CD14-positive monocyte (primary cell): ENCODE data around the gene WBP1. TPM values are rescaled to one million over a fixed set of nuclear protein-coding genes. Genes with fewer than 3 reads are reported as not detected.

Source experiments
- DNase-seq, 3 donors: peaks; one replicate each; pipeline ENCODE4 v3.0.0-alpha.2; 2011 to 2022
- H2AFZ ChIP-seq: 2 replicates; pipeline ENCODE4 v1.6.0; 2012; ENCODE audit warnings: mild to moderate bottlenecking, low read depth, low read length, inconsistent platforms; ENCODE audit not compliant: insufficient read depth, poor library complexity, severe bottlenecking
- H3K27ac ChIP-seq, 2 donors: 1 replicate in 1 of 2; 2 replicates in 1 of 2; pipeline ENCODE4 v1.5.1; 2012 to 2013; ENCODE audit warnings: low read length in 2 of 2, control low read depth in 1 of 2, inconsistent platforms in 1 of 2, low read depth in 1 of 2, mild to moderate bottlenecking in 1 of 2
- H3K27me3 ChIP-seq, 2 donors: one replicate each; pipeline versions ENCODE4 v1.6.0 to v1.6.1; 2011 to 2013; ENCODE audit warnings: low read length in 2 of 2; ENCODE audit not compliant: control insufficient read depth in 2 of 2, insufficient read depth in 2 of 2
- H3K36me3 ChIP-seq, 2 donors: replicated peaks in 1 of 2; 1 replicate in 1 of 2; 2 replicates in 1 of 2; pipeline versions ENCODE4 v1.5.1 to v1.6.1; 2012 to 2013; ENCODE audit warnings: low read length in 2 of 2, control low read depth in 1 of 2, inconsistent platforms in 1 of 2, mild to moderate bottlenecking in 1 of 2; ENCODE audit not compliant: insufficient read depth in 2 of 2, control insufficient read depth in 1 of 2
- H3K4me1 ChIP-seq, 2 donors: 1 replicate in 1 of 2; 2 replicates in 1 of 2; pipeline versions ENCODE4 v1.5.1 to v1.6.1; 2012 to 2013; ENCODE audit warnings: low read length in 2 of 2, control low read depth in 1 of 2, inconsistent platforms in 1 of 2, mild to moderate bottlenecking in 1 of 2, moderate library complexity in 1 of 2; ENCODE audit not compliant: insufficient read depth in 2 of 2, control insufficient read depth in 1 of 2
- H3K4me2 ChIP-seq: replicated peaks from 2 replicates; pipeline ENCODE3; 2012; ENCODE audit warnings: low read length, moderate library complexity, mild to moderate bottlenecking; ENCODE audit not compliant: poor library complexity, severe bottlenecking; ENCODE audit errors: extremely low read depth
- H3K4me3 ChIP-seq, 3 experiments: fragments of 200-600 bp in 1 of 3; sonication (generic) in 1 of 3; replicated peaks in 1 of 3; 1 replicate in 2 of 3; 2 replicates in 1 of 3; pipeline ENCODE4 v1.5.1; 2011 to 2013; ENCODE audit warnings: low read length in 3 of 3, mild to moderate bottlenecking in 3 of 3, control low read depth in 2 of 3, low read depth in 2 of 3, inconsistent platforms in 1 of 3, moderate library complexity in 1 of 3
- H3K79me2 ChIP-seq: 2 replicates; pipeline ENCODE4 v1.6.0; 2012; ENCODE audit warnings: mild to moderate bottlenecking, control low read depth, inconsistent platforms, low read length, moderate library complexity; ENCODE audit not compliant: insufficient read depth
- H3K9ac ChIP-seq: 2 replicates; pipeline ENCODE4 v1.6.0; 2017; ENCODE audit warnings: low read length, mild to moderate bottlenecking; ENCODE audit not compliant: insufficient read depth, poor library complexity, severe bottlenecking
- H3K9me3 ChIP-seq, 2 donors: replicated peaks in 1 of 2; 1 replicate in 1 of 2; 2 replicates in 1 of 2; pipeline versions ENCODE4 v1.5.1 to v1.6.1; 2012 to 2013; ENCODE audit warnings: low read length in 2 of 2, control low read depth in 1 of 2; ENCODE audit not compliant: control insufficient read depth in 1 of 2, insufficient read depth in 1 of 2
- H4K20me1 ChIP-seq: 2 replicates; pipeline ENCODE4 v1.6.0; 2012; ENCODE audit warnings: mild to moderate bottlenecking, low read length, control low read depth, moderate library complexity; ENCODE audit not compliant: insufficient read depth
- H3K27ac Mint-ChIP-seq, 7 donors: one replicate each; pipeline ENCODE4 v1.8.0; 2020; ENCODE audit warnings: mild to moderate bottlenecking in 7 of 7, mixed read lengths in 7 of 7, moderate library complexity in 6 of 7, inconsistent platforms in 2 of 7
- H3K27me3 Mint-ChIP-seq, 3 donors: one replicate each; pipeline ENCODE4 v1.8.0; 2021 to 2022; ENCODE audit warnings: low read depth in 3 of 3, mild to moderate bottlenecking in 3 of 3, mixed read lengths in 3 of 3, moderate library complexity in 3 of 3, inconsistent platforms in 1 of 3
- H3K36me3 Mint-ChIP-seq, 2 donors: one replicate each; pipeline ENCODE4 v1.8.0; 2020; ENCODE audit warnings: mixed read lengths in 2 of 2, inconsistent platforms in 1 of 2, mild to moderate bottlenecking in 1 of 2
- H3K4me1 Mint-ChIP-seq: one replicate; pipeline ENCODE4 v1.8.0; 2020; ENCODE audit warnings: mild to moderate bottlenecking, mixed read lengths
- H3K4me3 Mint-ChIP-seq, 2 donors: one replicate each; pipeline ENCODE4 v1.8.0; 2020; ENCODE audit warnings: mild to moderate bottlenecking in 2 of 2, mixed read lengths in 2 of 2, moderate library complexity in 1 of 2
- H3K9me3 Mint-ChIP-seq, 7 donors: one replicate each; pipeline ENCODE4 v1.8.0; 2020 to 2022; ENCODE audit warnings: mixed read lengths in 7 of 7, mild to moderate bottlenecking in 6 of 7, moderate library complexity in 6 of 7, inconsistent platforms in 2 of 7
- WGBS: methylation state at CpG from one replicate; pipeline ENCODE4 v1.1.5; 2013; ENCODE audit warnings: missing lambda C conversion rate; ENCODE audit not compliant: insufficient coverage; 5-methylcytosine and 5-hydroxymethylcytosine counted together
- intact Hi-C, 2 donors: fragments of 100-400 bp; cut with micrococcal nuclease; formaldehyde crosslinking; loops; one replicate each; pipeline versions ENCODE4 v1.15.0 to v1.15.1; 2023
- polyA plus RNA-seq, 3 donors: library from polyadenylated mRNA; depleted of rRNA in 1 of 3; unstranded in 2 of 3; stranded (reverse) in 1 of 3; fragments of 300-500 nt in 2 of 3; fragments of >200 nt in 1 of 3; fragmentation: Illumina TruSeq in 2 of 3; gene quantifications; 1 replicate in 2 of 3; 2 replicates in 1 of 3; pipeline ENCODE4 v1.2.3, GENCODE V29; 2012 to 2021
- TF ChIP-seq, protein P1 (sequence below): fragments of 200-600 bp; IDR thresholded peaks from one replicate; pipeline ENCODE4 v1.8.0; 2022; ENCODE audit warnings: antibody characterized with exemption, mild to moderate bottlenecking

WBP1 gene
- polyA plus RNA-seq, 3 donors, result 23.9 to 109 (median 31.0) TPM

- H3K4me3 ChIP-seq, result peak overlapping the region; percentile 33 to 75 (median 54)
- H3K36me3 ChIP-seq, result no peaks in the 10 kb centered on the region
- H3K27me3 ChIP-seq, result peaks cover 0 to 19% of the 10 kb centered on the region in 2 donors
- H2AFZ ChIP-seq, result peak overlapping the region; percentile 84
- peak overlapping the region; percentile 55 for H3K9ac ChIP-seq
- WGBS, result 45% methylated on average over 29 of the region's 35 CpGs
- peaks cover 48% of the 10 kb centered on the region for H3K4me1 Mint-ChIP-seq
- peaks cover 13 to 25% (median 20%) of the 10 kb centered on the region in 3 donors for H3K27me3 Mint-ChIP-seq
- H3K79me2 ChIP-seq, result no peaks in the 10 kb centered on the region
- no peaks in the 10 kb centered on the region for H3K9me3 ChIP-seq
- peaks cover 0 to 4% (median 0%) of the 10 kb centered on the region in 7 donors for H3K9me3 Mint-ChIP-seq
- TF ChIP-seq, protein P1, sequence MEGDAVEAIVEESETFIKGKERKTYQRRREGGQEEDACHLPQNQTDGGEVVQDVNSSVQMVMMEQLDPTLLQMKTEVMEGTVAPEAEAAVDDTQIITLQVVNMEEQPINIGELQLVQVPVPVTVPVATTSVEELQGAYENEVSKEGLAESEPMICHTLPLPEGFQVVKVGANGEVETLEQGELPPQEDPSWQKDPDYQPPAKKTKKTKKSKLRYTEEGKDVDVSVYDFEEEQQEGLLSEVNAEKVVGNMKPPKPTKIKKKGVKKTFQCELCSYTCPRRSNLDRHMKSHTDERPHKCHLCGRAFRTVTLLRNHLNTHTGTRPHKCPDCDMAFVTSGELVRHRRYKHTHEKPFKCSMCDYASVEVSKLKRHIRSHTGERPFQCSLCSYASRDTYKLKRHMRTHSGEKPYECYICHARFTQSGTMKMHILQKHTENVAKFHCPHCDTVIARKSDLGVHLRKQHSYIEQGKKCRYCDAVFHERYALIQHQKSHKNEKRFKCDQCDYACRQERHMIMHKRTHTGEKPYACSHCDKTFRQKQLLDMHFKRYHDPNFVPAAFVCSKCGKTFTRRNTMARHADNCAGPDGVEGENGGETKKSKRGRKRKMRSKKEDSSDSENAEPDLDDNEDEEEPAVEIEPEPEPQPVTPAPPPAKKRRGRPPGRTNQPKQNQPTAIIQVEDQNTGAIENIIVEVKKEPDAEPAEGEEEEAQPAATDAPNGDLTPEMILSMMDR, result no peak
- H3K27ac ChIP-seq, result no peak overlapping the region
- no peaks in the 10 kb centered on the region for H4K20me1 ChIP-seq
- peaks cover 47 to 52% of the 10 kb centered on the region in 2 donors for H3K4me1 ChIP-seq
- no peaks in the 10 kb centered on the region for H3K36me3 Mint-ChIP-seq
- peak overlapping the region; percentile 85 to 92 for H3K4me3 Mint-ChIP-seq
- peak overlapping the region in 1 of 7 donors; percentile 63 for H3K27ac Mint-ChIP-seq
- no peak for DNase-seq
- intact Hi-C loops, result no loop called here
- peak overlapping the region; percentile 91 for H3K4me2 ChIP-seq
These were observed 42.4 kb upstream of the WBP1 start for GRCh38 chr2:74415762-74416395.

GRCh38 chr2:74416778-74417177, 41.5 kb upstream of the WBP1 start:
- intact Hi-C loops, result no loop called here
- H3K4me1 Mint-ChIP-seq, result peaks cover 53% of the 10 kb centered on the region
- no peaks in the 10 kb centered on the region for H4K20me1 ChIP-seq
- no peak for DNase-seq
- H3K27me3 ChIP-seq, result peaks cover 0 to 19% of the 10 kb centered on the region in 2 donors
- H2AFZ ChIP-seq, result no peak overlapping the region
- H3K9me3 ChIP-seq, result no peaks in the 10 kb centered on the region
- WGBS, result 17% methylated on average over 1 of the region's 3 CpGs
- no peaks in the 10 kb centered on the region for H3K36me3 ChIP-seq
- no peak overlapping the region for H3K4me3 ChIP-seq
- H3K79me2 ChIP-seq, result no peaks in the 10 kb centered on the region
- H3K36me3 Mint-ChIP-seq, result no peaks in the 10 kb centered on the region
- H3K27ac Mint-ChIP-seq, result no peak overlapping the region
- H3K9ac ChIP-seq, result no peak overlapping the region
- no peak overlapping the region for H3K4me2 ChIP-seq
- peak overlapping the region in 1 of 2 donors; percentile 15 for H3K4me3 Mint-ChIP-seq
- no peak overlapping the region for H3K27ac ChIP-seq
- peaks cover 52 to 61% of the 10 kb centered on the region in 2 donors for H3K4me1 ChIP-seq
- H3K27me3 Mint-ChIP-seq, result peaks cover 13 to 25% (median 20%) of the 10 kb centered on the region in 3 donors
- TF ChIP-seq, protein P1, result no peak
- H3K9me3 Mint-ChIP-seq, result peaks cover 0 to 4% (median 0%) of the 10 kb centered on the region in 7 donors
